Esophagus squamous epithelium (tissue), 5 donors: Measurements from ENCODE around the gene DAZAP2. TPM values are rescaled to one million over a fixed set of nuclear protein-coding genes. Genes with fewer than 3 reads are reported as not detected.
"Not testable (repeated sequence)": the region's sequence is repeated elsewhere in the genome, so short reads cannot be mapped to it uniquely, and the experiment has no call there.

Experiments used
- DNase-seq: peaks from one replicate; lab custom pipeline; 2025; lab: John Stamatoyannopoulos, UW
- H3K27ac ChIP-seq, 4 donors: fragments of 200-600 bp; sonication (generic); one replicate each; pipeline ENCODE4 v1.5.1; 2016 to 2019; ENCODE audit warnings: mild to moderate bottlenecking in 1 of 4
- H3K27me3 ChIP-seq, 4 donors: fragments of 200-600 bp; sonication (generic); 1 replicate in 3 of 4; 2 replicates in 1 of 4; pipeline versions ENCODE4 v1.5.1 to v1.6.0; 2017 to 2021; ENCODE audit warnings: antibody characterized with exemption in 1 of 4
- H3K36me3 ChIP-seq, 3 donors: fragments of 200-600 bp; sonication (generic); one replicate each; pipeline ENCODE4 v1.5.1; 2016 to 2019
- H3K4me1 ChIP-seq, 3 donors: fragments of 200-600 bp; sonication (generic); one replicate each; pipeline ENCODE4 v1.5.1; 2017 to 2019
- H3K4me3 ChIP-seq, 4 donors: fragments of 200-600 bp; sonication (generic); 1 replicate in 3 of 4; 2 replicates in 1 of 4; pipeline ENCODE4 v1.5.1; 2016 to 2019; ENCODE audit warnings: mild to moderate bottlenecking in 2 of 4, moderate library complexity in 1 of 4
- H3K9me3 ChIP-seq, 3 donors: fragments of 200-600 bp; sonication (generic); one replicate each; pipeline ENCODE4 v1.5.1; 2016 to 2019
- POLR2A ChIP-seq, 4 donors: fragments of 450-650 bp; IDR thresholded peaks; one replicate each; pipeline ENCODE4 v1.6.1; 2017; ENCODE audit warnings: antibody characterized with exemption in 4 of 4, mild to moderate bottlenecking in 4 of 4, moderate library complexity in 3 of 4
- WGBS, 2 donors: methylation state at CpG; one replicate each; pipeline ENCODE4 v1.1.5; 2018; 5-methylcytosine and 5-hydroxymethylcytosine counted together
- intact Hi-C: fragments of 100-400 bp; cut with DNase I; formaldehyde crosslinking; loops from one replicate; pipeline ENCODE4 v1.15.0; 2022
- total RNA-seq, 4 donors: library from RNA; depleted of rRNA; stranded (reverse); fragments of >200 nt; gene quantifications; one replicate each; pipeline ENCODE4 v1.1.0, GENCODE V29; 2016
- TF ChIP-seq, protein P1 (sequence below), 6 experiments: fragments of 450-650 bp in 4 of 6; fragments of 200-600 bp in 2 of 6; sonication (generic) in 2 of 6; IDR thresholded peaks; one replicate each; pipeline ENCODE4 v1.5.1; 2016 to 2019; ENCODE audit warnings: antibody characterized with exemption in 6 of 6, mild to moderate bottlenecking in 4 of 6, moderate library complexity in 4 of 6
- donor health status: DM: yes; HTN: yes; CAD: no.

DAZAP2 gene
- total RNA-seq, 4 donors from 2014 or later = 156 to 261 (median 188) TPM

DNA sequence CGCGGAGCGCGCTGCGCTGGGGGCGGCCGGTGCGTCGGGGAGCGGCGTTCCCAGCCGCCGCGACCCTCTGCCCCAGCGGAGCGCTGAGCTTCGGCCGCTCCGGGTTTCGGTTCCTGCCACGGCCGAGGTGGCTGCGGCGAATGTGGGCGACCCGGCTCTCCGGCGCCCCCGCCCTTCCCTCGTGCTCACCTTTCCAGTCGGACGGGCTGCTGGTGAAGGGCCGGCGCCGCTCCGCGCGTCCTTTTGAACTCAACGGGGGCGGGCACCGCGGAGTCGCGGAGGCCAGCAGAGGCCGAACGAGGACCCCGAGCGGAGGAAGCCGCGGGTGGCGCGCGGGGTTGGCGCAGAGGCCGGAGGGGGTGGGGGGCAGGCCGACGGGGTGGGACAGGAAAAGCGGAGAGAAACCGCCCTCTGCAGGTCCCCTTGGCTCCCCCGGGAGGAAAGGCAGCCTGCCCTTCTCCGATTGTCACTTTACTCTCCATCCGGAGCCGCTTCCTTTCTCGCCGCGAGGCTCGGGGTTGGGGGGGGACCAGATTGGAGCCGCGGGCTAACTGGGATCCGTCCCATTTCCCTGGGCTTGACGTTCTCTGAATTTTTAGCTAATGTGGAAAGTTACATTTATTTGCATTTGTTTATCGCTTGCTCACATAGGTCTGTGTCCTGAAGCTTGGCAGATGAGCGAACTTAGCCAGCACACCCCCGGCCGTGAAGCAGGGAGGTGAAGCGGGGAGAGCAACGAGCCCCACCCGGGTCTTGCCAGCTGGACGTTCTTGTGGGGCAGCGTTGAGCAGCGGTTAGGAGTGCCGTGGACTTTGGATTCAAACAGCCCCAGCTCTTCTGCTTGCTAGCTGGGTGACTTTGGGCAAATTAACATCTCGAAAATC is 31.7 kb downstream of the DAZAP2 start, which contains the start of gene SMAGP:
Gene SMAGP (minus strand): TSS at position 349 of the 884 bp plus-strand sequence. CDS start 1,137 bp downstream, outside the sequence.
- peaks cover 2 to 58% (median 10%) of the 10 kb centered on the region in 3 donors for H3K4me1 ChIP-seq
- peak in 1 of 4 donors; percentile 41 for TF ChIP-seq POLR2A (IDR thresholded peaks at IDR 0.05)
- TF ChIP-seq, protein P1, sequence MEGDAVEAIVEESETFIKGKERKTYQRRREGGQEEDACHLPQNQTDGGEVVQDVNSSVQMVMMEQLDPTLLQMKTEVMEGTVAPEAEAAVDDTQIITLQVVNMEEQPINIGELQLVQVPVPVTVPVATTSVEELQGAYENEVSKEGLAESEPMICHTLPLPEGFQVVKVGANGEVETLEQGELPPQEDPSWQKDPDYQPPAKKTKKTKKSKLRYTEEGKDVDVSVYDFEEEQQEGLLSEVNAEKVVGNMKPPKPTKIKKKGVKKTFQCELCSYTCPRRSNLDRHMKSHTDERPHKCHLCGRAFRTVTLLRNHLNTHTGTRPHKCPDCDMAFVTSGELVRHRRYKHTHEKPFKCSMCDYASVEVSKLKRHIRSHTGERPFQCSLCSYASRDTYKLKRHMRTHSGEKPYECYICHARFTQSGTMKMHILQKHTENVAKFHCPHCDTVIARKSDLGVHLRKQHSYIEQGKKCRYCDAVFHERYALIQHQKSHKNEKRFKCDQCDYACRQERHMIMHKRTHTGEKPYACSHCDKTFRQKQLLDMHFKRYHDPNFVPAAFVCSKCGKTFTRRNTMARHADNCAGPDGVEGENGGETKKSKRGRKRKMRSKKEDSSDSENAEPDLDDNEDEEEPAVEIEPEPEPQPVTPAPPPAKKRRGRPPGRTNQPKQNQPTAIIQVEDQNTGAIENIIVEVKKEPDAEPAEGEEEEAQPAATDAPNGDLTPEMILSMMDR (IDR thresholded peaks at IDR 0.05) = peak in 1 of 6 experiments; percentile 5
- WGBS, 2 donors = 1% methylated on average over 18 to 24 of the region's 83 CpGs
- peaks cover 0 to 7% (median 0%) of the 10 kb centered on the region in 4 donors for H3K27me3 ChIP-seq
- peak within 1 kb of the TSS; percentile 56 to 96 (median 76) for H3K4me3 ChIP-seq
- peak within 1 kb of the TSS; percentile 89 to 94 (median 92) for H3K27ac ChIP-seq
- no peak for DNase-seq
- peaks cover 0 to 9% (median 0%) of the 10 kb centered on the region in 3 donors for H3K36me3 ChIP-seq
- intact Hi-C loops = no loop called here
- H3K9me3 ChIP-seq = no peaks in the 10 kb centered on the region

GRCh38 chr12:51270951-51271518 is 32.4 kb downstream of the DAZAP2 start:
- TF ChIP-seq, protein P1 (IDR thresholded peaks at IDR 0.05) = no peak
- TF ChIP-seq POLR2A (IDR thresholded peaks at IDR 0.05) = peak in 1 of 4 donors; percentile 23
- peak overlapping the region; percentile 56 to 96 (median 76) for H3K4me3 ChIP-seq
- intact Hi-C loops = no loop called here
- H3K9me3 ChIP-seq = no peaks in the 10 kb centered on the region
- peaks cover 2 to 55% (median 10%) of the 10 kb centered on the region in 3 donors for H3K4me1 ChIP-seq
- H3K27ac ChIP-seq = peak overlapping the region; percentile 89 to 94 (median 92)
- peaks cover 0 to 7% (median 0%) of the 10 kb centered on the region in 4 donors for H3K27me3 ChIP-seq
- no peak for DNase-seq
- WGBS, 2 donors = 43 to 44% methylated on average over 9 of the region's 9 CpGs
- H3K36me3 ChIP-seq = peaks cover 0 to 2% (median 0%) of the 10 kb centered on the region in 3 donors

DNA sequence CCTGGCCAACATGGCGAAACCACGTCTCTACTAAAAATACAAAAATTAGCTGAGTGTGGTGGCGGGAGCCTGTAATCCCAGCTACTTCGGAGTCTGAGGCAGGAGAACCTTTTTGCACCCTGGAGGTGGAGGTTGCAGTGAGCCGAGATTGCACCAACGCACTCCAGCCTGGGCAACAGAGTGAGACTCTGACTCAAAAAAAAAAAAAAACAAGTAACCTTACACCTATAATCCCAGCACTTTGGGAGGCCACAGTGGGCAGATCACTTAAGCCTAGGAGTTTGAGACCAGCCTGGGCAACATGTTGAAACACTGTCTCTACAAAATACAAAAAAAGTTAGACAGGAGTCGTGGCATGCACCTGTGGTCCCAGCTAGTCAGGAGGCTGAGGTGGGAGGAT is 34.2 kb downstream of the DAZAP2 start:
- intact Hi-C loops, H3K36me3 ChIP-seq, DNase-seq, H3K4me3 ChIP-seq, H3K9me3 ChIP-seq, H3K27ac ChIP-seq, H3K27me3 ChIP-seq: not testable (repeated sequence)
- peaks cover 2 to 37% (median 10%) of the 10 kb centered on the region in 3 donors for H3K4me1 ChIP-seq
- 93 to 95% methylated on average over 6 to 7 of the region's 7 CpGs for WGBS, 2 donors

GRCh38 chr12:51275088-51275487 is 36.5 kb downstream of the DAZAP2 start:
- no peak for DNase-seq
- 80% methylated on average over 1 of the region's 1 CpG; no CpG with 5 or more reads in 1 of the 2 donors for WGBS, 2 donors
- intact Hi-C loops = no loop called here
- Histone ChIP-seq H3K4me1 (peaks cover 2 to 16% (median 10%) of the 10 kb centered on the region in 3 donors), H3K36me3 (no peaks in the 10 kb centered on the region), H3K4me3 (no peak overlapping the region), H3K27me3 (peaks cover 0 to 7% (median 0%) of the 10 kb centered on the region in 4 donors), H3K9me3 (no peaks in the 10 kb centered on the region), H3K27ac (no peak overlapping the region)
- TF ChIP-seq, protein P1 (IDR thresholded peaks at IDR 0.05) = no peak
- no peak for TF ChIP-seq POLR2A (IDR thresholded peaks at IDR 0.05)

GRCh38 chr12:51281202-51281924 is 42.7 kb downstream of the DAZAP2 start:
- 77 to 87% methylated on average over 4 of the region's 4 CpGs for WGBS, 2 donors
- no peaks in the 10 kb centered on the region for H3K4me1 ChIP-seq
- no peak for DNase-seq
- no peak overlapping the region for H3K27ac ChIP-seq
- H3K27me3 ChIP-seq = no peaks in the 10 kb centered on the region
- intact Hi-C loops = no loop called here
- H3K9me3 ChIP-seq = no peaks in the 10 kb centered on the region
- no peaks in the 10 kb centered on the region for H3K36me3 ChIP-seq
- no peak overlapping the region for H3K4me3 ChIP-seq
- TF ChIP-seq, protein P1 (IDR thresholded peaks at IDR 0.05) = no peak
- no peak for TF ChIP-seq POLR2A (IDR thresholded peaks at IDR 0.05)
